Hepatocyte (in vitro differentiated cells): ENCODE measurements around the gene RNU4-1. TPM values are rescaled to one million over a fixed set of nuclear protein-coding genes. Genes with fewer than 3 reads are reported as not detected.

ENCODE experiments used
- DNase-seq: peaks from one replicate; pipeline ENCODE4 v3.0.0-alpha.2; 2016; ENCODE audit warnings: low spot score
- H2AFZ ChIP-seq: fragments of 200-600 bp; sonication (generic); 2 replicates; pipeline ENCODE4 v1.6.0; 2016; ENCODE audit warnings: antibody characterized with exemption, mild to moderate bottlenecking
- H3K27ac ChIP-seq: fragments of 200-600 bp; sonication (generic); 2 replicates; pipeline ENCODE4 v1.5.1; 2016; ENCODE audit warnings: mild to moderate bottlenecking
- H3K27me3 ChIP-seq: fragments of 200-600 bp; sonication (generic); 2 replicates; pipeline ENCODE4 v1.6.1; 2016
- H3K36me3 ChIP-seq: fragments of 200-600 bp; sonication (generic); replicated peaks from 2 replicates; pipeline ENCODE4 v1.5.1; 2016; ENCODE audit warnings: low read depth; ENCODE audit not compliant: insufficient read depth
- H3K4me1 ChIP-seq: fragments of 200-600 bp; sonication (generic); 2 replicates; pipeline ENCODE4 v1.5.1; 2016; ENCODE audit warnings: mild to moderate bottlenecking, moderate library complexity; ENCODE audit not compliant: insufficient read depth
- H3K4me2 ChIP-seq: fragments of 200-600 bp; sonication (generic); 2 replicates; pipeline ENCODE4 v1.6.0; 2016
- H3K4me3 ChIP-seq: fragments of 200-600 bp; sonication (generic); 2 replicates; pipeline ENCODE4 v1.5.1; 2016; ENCODE audit warnings: mild to moderate bottlenecking
- H3K79me2 ChIP-seq: fragments of 200-600 bp; sonication (generic); 2 replicates; pipeline ENCODE4 v1.6.0; 2017; ENCODE audit warnings: mild to moderate bottlenecking
- H3K9me2 ChIP-seq: fragments of 200-600 bp; sonication (generic); replicated peaks from 2 replicates; pipeline ENCODE4 v1.6.0; 2017; ENCODE audit warnings: mild to moderate bottlenecking; ENCODE audit not compliant: insufficient read depth
- H3K9me3 ChIP-seq: fragments of 200-600 bp; sonication (generic); 2 replicates; pipeline ENCODE4 v1.5.1; 2016; ENCODE audit warnings: low read depth, mild to moderate bottlenecking
- H4K20me1 ChIP-seq: fragments of 200-600 bp; sonication (generic); 2 replicates; pipeline ENCODE4 v1.6.0; 2016; ENCODE audit warnings: mild to moderate bottlenecking; ENCODE audit not compliant: insufficient read depth, poor library complexity, severe bottlenecking
- EZH2 ChIP-seq: fragments of 200-600 bp; sonication (generic); IDR thresholded peaks from 2 replicates; pipeline ENCODE4 v1.6.1; 2016; ENCODE audit warnings: antibody characterized with exemption, mild to moderate bottlenecking, borderline replicate concordance
- EZH2phosphoT487 ChIP-seq: fragments of 200-600 bp; sonication (generic); IDR thresholded peaks from one replicate; pipeline ENCODE4 v1.6.1; 2018; ENCODE audit warnings: antibody characterized with exemption, mild to moderate bottlenecking, low read depth, moderate library complexity; ENCODE audit not compliant: unreplicated experiment, severe bottlenecking
- WGBS: methylation state at CpG from one replicate; pipeline ENCODE4 v1.1.6; 2016; ENCODE audit warnings: low lambda C conversion rate; ENCODE audit errors: missing lambda C conversion rate; 5-methylcytosine and 5-hydroxymethylcytosine counted together
- polyA plus RNA-seq: library from polyadenylated mRNA; unstranded; fragments of >200 nt; fragmentation: Nextera tagmentation; extraction: Ambion mirVana; gene quantifications from 2 replicates; pipeline ENCODE4 v1.2.1, GENCODE V29; 2016
- total RNA-seq: library from RNA; depleted of rRNA; stranded (reverse); fragments of >200 nt; gene quantifications from 2 replicates; pipeline ENCODE4 v1.2.3, GENCODE V29; 2014
- TF ChIP-seq, protein P1 (sequence below): fragments of 200-600 bp; sonication (generic); IDR thresholded peaks from 2 replicates; pipeline ENCODE4 v1.5.1; 2016; ENCODE audit warnings: antibody characterized with exemption, mild to moderate bottlenecking; ENCODE audit not compliant: poor library complexity

RNU4-1 gene
- total and polyA plus RNA-seq, 2 experiments from 2014 or later: under 0.01 TPM; not detected in 1

DNA sequence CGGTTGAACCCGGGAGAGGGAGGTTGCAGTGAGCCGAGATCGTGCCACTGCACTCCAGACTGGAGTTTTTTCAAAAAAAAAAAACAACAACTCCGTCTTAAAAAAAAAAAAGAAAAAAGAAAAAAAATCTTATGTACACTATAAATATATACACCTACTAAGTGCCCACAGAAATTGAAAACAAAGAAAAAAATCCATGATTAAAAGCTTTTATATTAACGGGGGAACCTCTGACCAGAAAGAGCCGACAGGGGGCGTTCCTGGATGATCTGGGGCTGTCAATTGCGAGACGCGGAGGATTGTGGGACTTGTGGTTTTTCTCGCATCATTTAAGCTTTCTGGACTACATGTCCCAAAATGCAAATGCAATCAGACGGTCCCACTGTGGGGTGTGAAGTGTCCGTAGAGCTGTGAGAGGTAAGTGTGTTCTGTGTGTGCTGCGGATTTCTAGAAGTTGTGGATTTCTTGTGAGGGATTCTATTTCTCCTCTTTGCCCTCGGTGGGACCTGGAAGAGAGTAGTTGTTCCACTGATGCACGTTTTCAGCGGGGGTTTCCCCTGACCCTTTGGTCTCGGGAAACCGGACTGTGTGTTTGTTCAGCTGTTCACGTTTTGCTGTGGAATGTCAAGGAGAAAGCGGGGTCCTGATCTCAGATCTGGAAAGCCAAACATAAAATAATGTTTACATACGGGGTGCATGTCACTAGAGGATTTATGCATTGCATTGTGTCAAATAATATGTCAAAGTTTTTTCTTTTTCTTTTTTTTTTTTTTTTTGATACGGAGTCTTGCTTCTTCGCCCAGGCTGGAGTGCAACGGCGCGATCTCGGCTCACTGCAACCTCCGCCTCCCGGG, 9.2 kb upstream of the RNU4-1 start, which contains the start of gene SIRT4:
SIRT4 (plus strand) TSS at position 360 of the 854 bp plus-strand sequence. CDS start 1,241 bp downstream, outside the sequence.
- Histone ChIP-seq H3K4me3 (peak within 1 kb of the TSS; percentile 30), H3K36me3 (no peaks in the 10 kb centered on the region), H3K9me3 (no peaks in the 10 kb centered on the region), H4K20me1 (no peaks in the 10 kb centered on the region), H3K9me2 (no peaks in the 10 kb centered on the region), H2AFZ (peak within 1 kb of the TSS; percentile 55), H3K27ac (peak within 1 kb of the TSS; percentile 76), H3K4me2 (peak within 1 kb of the TSS; percentile 64), H3K4me1 (no peaks in the 10 kb centered on the region), H3K27me3 (no peaks in the 10 kb centered on the region), H3K79me2 (no peaks in the 10 kb centered on the region)
- TF ChIP-seq, protein P1, sequence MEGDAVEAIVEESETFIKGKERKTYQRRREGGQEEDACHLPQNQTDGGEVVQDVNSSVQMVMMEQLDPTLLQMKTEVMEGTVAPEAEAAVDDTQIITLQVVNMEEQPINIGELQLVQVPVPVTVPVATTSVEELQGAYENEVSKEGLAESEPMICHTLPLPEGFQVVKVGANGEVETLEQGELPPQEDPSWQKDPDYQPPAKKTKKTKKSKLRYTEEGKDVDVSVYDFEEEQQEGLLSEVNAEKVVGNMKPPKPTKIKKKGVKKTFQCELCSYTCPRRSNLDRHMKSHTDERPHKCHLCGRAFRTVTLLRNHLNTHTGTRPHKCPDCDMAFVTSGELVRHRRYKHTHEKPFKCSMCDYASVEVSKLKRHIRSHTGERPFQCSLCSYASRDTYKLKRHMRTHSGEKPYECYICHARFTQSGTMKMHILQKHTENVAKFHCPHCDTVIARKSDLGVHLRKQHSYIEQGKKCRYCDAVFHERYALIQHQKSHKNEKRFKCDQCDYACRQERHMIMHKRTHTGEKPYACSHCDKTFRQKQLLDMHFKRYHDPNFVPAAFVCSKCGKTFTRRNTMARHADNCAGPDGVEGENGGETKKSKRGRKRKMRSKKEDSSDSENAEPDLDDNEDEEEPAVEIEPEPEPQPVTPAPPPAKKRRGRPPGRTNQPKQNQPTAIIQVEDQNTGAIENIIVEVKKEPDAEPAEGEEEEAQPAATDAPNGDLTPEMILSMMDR: peak; percentile 93
- no peak for TF ChIP-seq EZH2phosphoT487
- 13% methylated on average over 30 of the region's 31 CpGs for WGBS
- DNase-seq: peak; percentile 95

DNA sequence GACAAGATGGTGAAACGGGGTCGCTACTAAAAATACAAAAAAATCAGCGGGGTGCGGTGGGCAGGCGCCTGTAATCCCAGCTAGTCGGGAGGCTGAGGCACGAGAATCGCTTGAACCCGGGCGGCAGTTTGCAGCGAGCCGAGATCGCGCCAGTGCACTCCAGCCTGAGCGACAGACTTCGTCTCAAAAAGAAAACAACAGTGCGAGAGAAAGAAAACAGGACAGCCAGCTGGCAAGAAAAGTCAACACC, 701 bp downstream of the RNU4-1 start:
- TF ChIP-seq EZH2phosphoT487: no peak
- TF ChIP-seq EZH2: no peak
- TF ChIP-seq, protein P1: no peak
- Histone ChIP-seq H3K4me1 (no peaks in the 10 kb centered on the region), H3K4me3 (peak overlapping the region; percentile 23), H3K27ac (peak overlapping the region; percentile 94), H3K4me2 (peak overlapping the region; percentile 76), H3K79me2 (no peaks in the 10 kb centered on the region), H4K20me1 (no peaks in the 10 kb centered on the region), H3K9me2 (no peaks in the 10 kb centered on the region), H3K27me3 (no peaks in the 10 kb centered on the region), H2AFZ (peak overlapping the region; percentile 19), H3K9me3 (no peaks in the 10 kb centered on the region), H3K36me3 (no peaks in the 10 kb centered on the region)
- DNase-seq: no peak
- 1% methylated on average over 16 of the region's 17 CpGs for WGBS

DNA sequence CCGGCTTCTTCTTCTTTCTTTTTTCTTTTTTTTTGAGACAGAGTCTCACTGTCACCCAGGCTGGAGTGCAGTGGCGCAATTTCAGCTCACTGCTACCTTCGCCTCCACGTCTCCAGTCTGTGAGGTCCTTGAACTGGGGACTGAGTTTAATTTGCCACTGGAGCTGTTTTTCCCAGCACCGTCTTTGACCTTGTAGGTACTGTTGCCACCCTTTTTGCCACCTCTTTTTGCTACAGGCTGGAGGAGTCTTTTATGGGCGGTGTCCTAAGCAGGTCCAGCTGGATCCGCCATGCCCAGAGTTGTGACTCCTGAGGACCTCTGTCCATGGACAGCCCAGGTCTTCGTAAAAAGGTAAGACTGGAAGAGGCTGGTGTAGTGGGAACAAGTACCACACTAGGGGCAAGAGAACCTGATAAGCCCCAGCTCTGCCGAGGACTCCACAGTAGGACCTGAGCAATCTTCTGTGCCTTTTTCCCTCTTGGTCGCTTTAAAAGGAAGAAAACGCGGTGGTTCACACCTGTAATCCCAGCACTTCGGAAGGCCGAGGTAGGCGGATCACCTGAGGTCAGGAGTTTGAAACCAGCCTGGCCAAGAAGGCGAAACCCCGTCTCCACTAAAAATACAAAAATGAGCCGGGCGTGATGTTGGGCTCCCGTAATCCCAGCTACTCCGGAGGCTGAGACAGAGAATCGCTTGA, 2.3 kb downstream of the RNU4-1 start:
- Histone ChIP-seq H2AFZ (peak overlapping the region; percentile 0), H3K4me3 (no peak overlapping the region)
- 35% methylated on average over 21 of the region's 22 CpGs for WGBS

More for the DNA sequence above, 2.3 kb downstream of the RNU4-1 start:
- no peaks in the 10 kb centered on the region for H3K27me3 ChIP-seq
- peak overlapping the region; percentile 94 for H3K27ac ChIP-seq
- H3K9me3 ChIP-seq: no peaks in the 10 kb centered on the region
- no peaks in the 10 kb centered on the region for H3K36me3 ChIP-seq
- H3K79me2 ChIP-seq: no peaks in the 10 kb centered on the region
- peak overlapping the region; percentile 75 for H3K4me2 ChIP-seq
- TF ChIP-seq, protein P1: no peak
- no peak for TF ChIP-seq EZH2phosphoT487
- TF ChIP-seq EZH2: no peak
- H3K9me2 ChIP-seq: no peaks in the 10 kb centered on the region
- peak; percentile 25 for DNase-seq
- H3K4me1 ChIP-seq: no peaks in the 10 kb centered on the region
- no peaks in the 10 kb centered on the region for H4K20me1 ChIP-seq
